Cerebellar nuclear complex (tissue), 1 donor: ENCODE data around the gene MAP3K14.

Experiments
- DNase-seq, 2 experiments: peaks; one replicate each; lab custom pipeline; 2025; lab: John Stamatoyannopoulos, UW

The MAP3K14 gene

GRCh38 chr17:45282683-45283644, 33.9 kb downstream of the MAP3K14 start:
- DNase-seq: no peak

- DNase-seq: no peak
These were observed 36.9 kb downstream of the MAP3K14 start for GRCh38 chr17:45279898-45280297.

GRCh38 chr17:45277992-45278391, 38.8 kb downstream of the MAP3K14 start:
- DNase-seq: no peak

GRCh38 chr17:45277216-45277849, 39.5 kb downstream of the MAP3K14 start:
- DNase-seq: peak; percentile 77 to 91

GRCh38 chr17:45276031-45276430, 40.8 kb downstream of the MAP3K14 start:
- DNase-seq: no peak

- no peak for DNase-seq
These were observed 42.8 kb downstream of the MAP3K14 start for GRCh38 chr17:45274033-45274432.

GRCh38 chr17:45273551-45273957, 43.3 kb downstream of the MAP3K14 start:
- no peak for DNase-seq

GRCh38 chr17:45271603-45272002, 45.2 kb downstream of the MAP3K14 start:
- DNase-seq: no peak

- DNase-seq: no peak
These were observed 45.9 kb downstream of the MAP3K14 start for GRCh38 chr17:45270828-45271418.

- DNase-seq: no peak
These were observed 46.9 kb downstream of the MAP3K14 start for GRCh38 chr17:45269912-45270311.

- DNase-seq: no peak
These were observed 49.3 kb downstream of the MAP3K14 start for GRCh38 chr17:45267436-45268055.

GRCh38 chr17:45266372-45266926, 50.4 kb downstream of the MAP3K14 start:
- DNase-seq: no peak

- no peak for DNase-seq
These were observed 51.0 kb downstream of the MAP3K14 start for GRCh38 chr17:45265821-45266220.

GRCh38 chr17:45264988-45265387, 51.8 kb downstream of the MAP3K14 start:
- no peak for DNase-seq

- no peak for DNase-seq
These were observed 52.4 kb downstream of the MAP3K14 start for GRCh38 chr17:45264430-45264829.

GRCh38 chr17:45263477-45263860, 53.4 kb downstream of the MAP3K14 start:
- DNase-seq: no peak

GRCh38 chr17:45262516-45263476, 54.0 kb downstream of the MAP3K14 start:
- DNase-seq: no peak

- DNase-seq: peak in 1 of 2 experiments; percentile 21
These were observed 55.0 kb downstream of the MAP3K14 start, which contains the start of gene SPATA32 for GRCh38 chr17:45261577-45262515. Gene SPATA32, minus strand, starts transcription at chr17:45262094. Its CDS starts 78 bp downstream, at chr17:45262016.

- DNase-seq: no peak
These were observed 56.5 kb downstream of the MAP3K14 start for GRCh38 chr17:45260204-45260783.
